IMR-90 (cell line): Measurements from ENCODE around the gene B4GALNT1. TPM values are rescaled to one million over a fixed set of nuclear protein-coding genes. Genes with fewer than 3 reads are reported as not detected.

Experiments used
- ATAC-seq: fragments of 200-7000 bp; cut with Tn5 transposase; 2 replicates; pipeline ENCODE4 v1.9.1; 2020; ENCODE audit warnings: low read depth, mild to moderate bottlenecking, moderate library complexity
- BruUV-seq: library from RNA; stranded (reverse); fragments of 400-500 nt; replicated peaks from 2 replicates; lab custom pipeline; 2021; lab: Mats Ljungman, UMichigan
- CTCF ChIA-PET: fragments of 300-600 bp; formaldehyde crosslinking; extraction: SDS; loops from one replicate; lab custom pipeline; 2021; ENCODE audit warnings: antibody characterized with exemption; lab: Yijun Ruan, JAX
- POLR2A ChIA-PET: fragments of 300-600 bp; sonication (Branson Sonifier 250); formaldehyde crosslinking; loops from one replicate; lab custom pipeline; 2022; ENCODE audit warnings: antibody characterized with exemption; ENCODE audit not compliant: unreplicated experiment; lab: Charles Lee
- DNase-seq: peaks from one replicate; pipeline ENCODE4 v3.0.0; 2013
- H2AFZ ChIP-seq: replicated peaks from 2 replicates; pipeline ENCODE3; 2013; ENCODE audit warnings: low read length, mild to moderate bottlenecking; ENCODE audit not compliant: poor library complexity
- H2AK5ac ChIP-seq: 2 replicates; pipeline ENCODE4 v1.6.1; 2013; ENCODE audit warnings: low read depth, low read length, inconsistent platforms
- H2AK9ac ChIP-seq: replicated peaks from 2 replicates; pipeline ENCODE3; 2013; ENCODE audit warnings: mild to moderate bottlenecking, low read depth, low read length, moderate library complexity; ENCODE audit not compliant: poor library complexity
- H2BK120ac ChIP-seq: 2 replicates; pipeline ENCODE4 v1.6.1; 2013; ENCODE audit warnings: low read depth, low read length, inconsistent platforms
- H2BK15ac ChIP-seq: 3 replicates; pipeline ENCODE4 v1.6.1; 2013; ENCODE audit warnings: low read depth, low read length, inconsistent platforms
- H2BK20ac ChIP-seq: 2 replicates; pipeline ENCODE4 v1.6.1; 2013; ENCODE audit warnings: low read depth, mild to moderate bottlenecking, inconsistent platforms, low read length, moderate library complexity
- H2BK5ac ChIP-seq: 2 replicates; pipeline ENCODE4 v1.6.1; 2013; ENCODE audit warnings: mild to moderate bottlenecking, low read depth, low read length, inconsistent platforms; ENCODE audit not compliant: poor library complexity, severe bottlenecking
- H3K14ac ChIP-seq: replicated peaks from 2 replicates; pipeline ENCODE4 v1.6.1; 2013; ENCODE audit warnings: low read depth, low read length, inconsistent platforms
- H3K18ac ChIP-seq: 2 replicates; pipeline ENCODE4 v1.6.1; 2013; ENCODE audit warnings: low read depth, low read length, control low read depth
- H3K23ac ChIP-seq: 2 replicates; pipeline ENCODE4 v1.6.1; 2013; ENCODE audit warnings: low read depth, low read length, inconsistent platforms
- H3K27ac ChIP-seq: 2 replicates; pipeline ENCODE4 v1.5.1; 2013; ENCODE audit warnings: mild to moderate bottlenecking, control low read depth, low read length; ENCODE audit not compliant: insufficient read depth
- H3K27me3 ChIP-seq: 2 replicates; pipeline ENCODE4 v1.6.1; 2013; ENCODE audit warnings: low read length; ENCODE audit not compliant: control insufficient read depth, insufficient read depth
- H3K36me3 ChIP-seq: 2 replicates; pipeline ENCODE4 v1.6.1; 2013; ENCODE audit warnings: low read length, mixed read lengths; ENCODE audit not compliant: control insufficient read depth, insufficient read depth
- H3K4ac ChIP-seq: 2 replicates; pipeline ENCODE4 v1.6.1; 2013; ENCODE audit warnings: low read depth, low read length, inconsistent platforms
- H3K4me1 ChIP-seq: 2 replicates; pipeline ENCODE4 v1.6.1; 2013; ENCODE audit warnings: low read length, mixed read lengths; ENCODE audit not compliant: control insufficient read depth, insufficient read depth
- H3K4me2 ChIP-seq: 2 replicates; pipeline ENCODE4 v1.6.1; 2013; ENCODE audit warnings: low read depth, mild to moderate bottlenecking, control low read depth, low read length, moderate library complexity
- H3K4me3 ChIP-seq: 2 replicates; pipeline ENCODE4 v1.5.1; 2013; ENCODE audit warnings: low read depth, mild to moderate bottlenecking, control low read depth, low read length, moderate library complexity; ENCODE audit not compliant: insufficient read depth
- H3K56ac ChIP-seq: 2 replicates; pipeline ENCODE4 v1.6.1; 2013; ENCODE audit warnings: low read length, inconsistent platforms; ENCODE audit not compliant: insufficient read depth; ENCODE audit errors: extremely low read depth
- H3K79me1 ChIP-seq, 2 experiments: 2 replicates each; pipeline ENCODE4 v1.6.1; 2013; ENCODE audit warnings: low read length in 2 of 2, inconsistent platforms in 1 of 2, low read depth in 1 of 2
- H3K9ac ChIP-seq: 2 replicates; pipeline ENCODE4 v1.6.1; 2013; ENCODE audit warnings: low read depth, low read length, control low read depth
- H3K9me1 ChIP-seq: 2 replicates; pipeline ENCODE4 v1.6.1; 2013; ENCODE audit warnings: low read length, inconsistent platforms; ENCODE audit not compliant: insufficient read depth
- H3K9me3 ChIP-seq: 2 replicates; pipeline ENCODE4 v1.6.1; 2013; ENCODE audit warnings: low read length; ENCODE audit not compliant: control insufficient read depth, insufficient read depth
- H4K20me1 ChIP-seq: 2 replicates; pipeline ENCODE4 v1.6.1; 2013; ENCODE audit warnings: low read length, inconsistent platforms; ENCODE audit not compliant: insufficient read depth
- H4K5ac ChIP-seq: 2 replicates; pipeline ENCODE4 v1.6.1; 2013; ENCODE audit warnings: mild to moderate bottlenecking, low read depth, low read length, control low read depth
- H4K8ac ChIP-seq, 2 experiments: 2 replicates each; pipeline ENCODE4 v1.6.1; 2013; ENCODE audit warnings: low read depth in 2 of 2, low read length in 2 of 2, control low read depth in 1 of 2, inconsistent platforms in 1 of 2
- H4K91ac ChIP-seq: 2 replicates; pipeline ENCODE4 v1.6.1; 2013; ENCODE audit warnings: low read depth, low read length, inconsistent platforms; ENCODE audit not compliant: insufficient read depth
- BHLHE40 ChIP-seq: fragments of 150-350 bp; IDR thresholded peaks from 2 replicates; pipeline ENCODE4 v1.6.1; 2016; ENCODE audit warnings: mild to moderate bottlenecking, low read depth, low read length
- FOS ChIP-seq: fragments of 150-350 bp; IDR thresholded peaks from 2 replicates; pipeline ENCODE4 v1.6.1; 2016; ENCODE audit warnings: low read depth, low read length
- MAFK ChIP-seq: IDR thresholded peaks from 2 replicates; pipeline ENCODE4 v1.6.1; 2012; ENCODE audit warnings: low read depth, low read length, improper control_type of control experiment
- MXI1 ChIP-seq: IDR thresholded peaks from 2 replicates; pipeline ENCODE4 v1.6.1; 2012; ENCODE audit warnings: low read depth, mild to moderate bottlenecking, low read length, moderate library complexity, borderline replicate concordance
- POLR2A ChIP-seq: IDR thresholded peaks from 2 replicates; pipeline ENCODE4 v1.6.1; 2012; ENCODE audit warnings: mild to moderate bottlenecking, low read depth, low read length
- RFX5 ChIP-seq: IDR thresholded peaks from 2 replicates; pipeline ENCODE4 v1.8.0; 2012; ENCODE audit warnings: low read depth, mild to moderate bottlenecking, low read length, moderate library complexity
- SMC3 ChIP-seq: fragments of 150-350 bp; IDR thresholded peaks from 2 replicates; pipeline ENCODE4 v1.6.1; 2016; ENCODE audit warnings: low read depth, mild to moderate bottlenecking, antibody characterized with exemption, low read length, moderate library complexity
- WGBS, 2 experiments: methylation state at CpG; one replicate each; pipeline versions ENCODE4 v1.1.5 to v1.1.7; 2013; ENCODE audit warnings: missing lambda C conversion rate in 2 of 2; ENCODE audit not compliant: insufficient read length in 1 of 2; ENCODE audit errors: extremely low coverage in 2 of 2; 5-methylcytosine and 5-hydroxymethylcytosine counted together
- dilution Hi-C: fragments of 300-500 bp; cut with HindIII; formaldehyde crosslinking; loops from one replicate; pipeline ENCODE4 v1.14.3; 2018; ENCODE audit warnings: low sequenced_read_pairs; ENCODE audit not compliant: unreplicated experiment
- in situ Hi-C: fragments of 300-500 bp; cut with MboI; formaldehyde crosslinking; loops from 3 replicates; pipeline ENCODE4 v1.14.3; 2019; ENCODE audit warnings: low sequenced_read_pairs, inconsistent platforms, mixed read lengths
- intact Hi-C: fragments of 100-400 bp; cut with micrococcal nuclease; formaldehyde crosslinking; loops from 2 replicates; pipeline ENCODE4 v1.10.0; 2022
- polyA plus RNA-seq, 3 experiments: library from polyadenylated mRNA; depleted of rRNA; stranded (reverse); fragments of >200 nt; gene quantifications; 2 replicates each; pipeline ENCODE4 v1.2.3, GENCODE V29; 2012; ENCODE audit warnings: low replicate concordance in 1 of 3
- total RNA-seq: library from RNA; depleted of rRNA; stranded (reverse); fragments of >200 nt; gene quantifications from 2 replicates; pipeline ENCODE4 v1.2.3, GENCODE V29; 2012
- TF ChIP-seq, protein P1 (sequence below): fragments of 150-350 bp; IDR thresholded peaks from 2 replicates; pipeline ENCODE4 v1.6.1; 2017; ENCODE audit warnings: mild to moderate bottlenecking, antibody characterized with exemption, low read length, low read depth
- TF ChIP-seq, protein P2 (sequence below): fragments of 150-350 bp; IDR thresholded peaks from 2 replicates; pipeline ENCODE4 v1.6.1; 2016; ENCODE audit warnings: low read depth, mild to moderate bottlenecking, low read length, moderate library complexity, borderline replicate concordance

Gene B4GALNT1
- total and polyA plus RNA-seq, 2 of the 4 experiments (the other 2 are of a cell fraction), result 0.18 to 0.62 TPM

DNA sequence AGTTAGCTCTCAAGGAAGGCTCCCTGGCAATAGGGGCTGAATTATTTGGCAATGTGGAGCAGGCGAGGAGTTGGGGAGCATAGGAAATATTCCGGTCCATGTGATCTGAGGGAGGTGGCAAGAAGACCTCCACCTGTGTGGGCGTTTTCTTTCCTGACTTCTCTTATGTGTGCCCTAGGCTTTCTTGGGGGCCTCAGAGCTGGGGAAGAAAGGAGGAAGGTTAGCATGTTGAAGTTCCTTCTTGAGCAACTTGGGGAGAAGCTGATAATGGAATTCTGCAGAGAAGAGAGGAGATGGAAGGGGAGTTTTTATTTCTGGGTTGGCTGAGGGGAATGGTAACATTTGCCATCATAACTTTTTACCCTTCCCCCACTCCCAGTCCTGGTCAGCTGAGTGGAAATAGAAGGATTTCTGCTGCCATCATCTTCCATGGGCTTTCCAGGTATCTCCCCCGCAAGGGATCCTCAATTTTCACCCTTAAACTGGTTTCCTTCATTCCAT lies 27.1 kb downstream of the B4GALNT1 start:
- Histone ChIP-seq H2BK120ac (no peak overlapping the region), H2AFZ (peak overlapping the region; percentile 94), H3K4me2 (peak overlapping the region; percentile 77; the same call in 1 of the 2 replicates)

More for the DNA sequence above, 27.1 kb downstream of the B4GALNT1 start:
- POLR2A ChIA-PET, result no interaction called here
- no peak for ATAC-seq
- no peak overlapping the region for H3K27ac ChIP-seq
- CTCF ChIA-PET, result interaction anchor here (0.6 to 1.1 kb wide), 2 partner anchors 22 to 27 kb away, joined by 4 read pairs; partner anchors contain the start of gene B4GALNT1
- no peak overlapping the region for H3K4me3 ChIP-seq
- H4K91ac ChIP-seq, result no peak overlapping the region
- H3K23ac ChIP-seq, result no peak overlapping the region
- intact Hi-C loops, result no loop called here
- H3K14ac ChIP-seq, result 0 out of 2 replicates have a peak overlapping the region, but pooled peaks have one; percentile 54
- H4K5ac ChIP-seq, result no peak overlapping the region
- H2AK5ac ChIP-seq, result 0 out of 2 replicates have a peak overlapping the region, but pooled peaks have one; percentile 25
- no peak overlapping the region for H2BK5ac ChIP-seq
- no peaks in the 10 kb centered on the region for H3K27me3 ChIP-seq
- no peak overlapping the region for H3K18ac ChIP-seq
- dilution Hi-C loops, result no loop called here
- H4K8ac ChIP-seq, result peak overlapping the region in 1 of 2 experiments; percentile 76; a peak in 1 of 4 replicates
- peak overlapping the region; percentile 73 for H2AK9ac ChIP-seq
- H3K4ac ChIP-seq, result no peak overlapping the region
- H2BK15ac ChIP-seq, result no peak overlapping the region
- H3K79me1 ChIP-seq, result peaks cover 9 to 19% of the 10 kb centered on the region in 2 experiments
- no peaks in the 10 kb centered on the region for H4K20me1 ChIP-seq
- no peaks in the 10 kb centered on the region for H3K9me3 ChIP-seq
- no TSS peak for BruUV-seq
- in situ Hi-C loops, result no loop called here
- peaks cover 11% of the 10 kb centered on the region; the same call in 1 of the 2 replicates for H3K36me3 ChIP-seq
- H3K9ac ChIP-seq, result no peak overlapping the region
- WGBS, 2 experiments, result 64% methylated on average over 3 of the region's 4 CpGs; no CpG with 5 or more reads in 1 of the 2 experiments
- H3K4me1 ChIP-seq, result peaks cover 13% of the 10 kb centered on the region
- H2BK20ac ChIP-seq, result no peak overlapping the region
- no peak for TF ChIP-seq FOS
- no peak for TF ChIP-seq MXI1
- TF ChIP-seq, protein P1, sequence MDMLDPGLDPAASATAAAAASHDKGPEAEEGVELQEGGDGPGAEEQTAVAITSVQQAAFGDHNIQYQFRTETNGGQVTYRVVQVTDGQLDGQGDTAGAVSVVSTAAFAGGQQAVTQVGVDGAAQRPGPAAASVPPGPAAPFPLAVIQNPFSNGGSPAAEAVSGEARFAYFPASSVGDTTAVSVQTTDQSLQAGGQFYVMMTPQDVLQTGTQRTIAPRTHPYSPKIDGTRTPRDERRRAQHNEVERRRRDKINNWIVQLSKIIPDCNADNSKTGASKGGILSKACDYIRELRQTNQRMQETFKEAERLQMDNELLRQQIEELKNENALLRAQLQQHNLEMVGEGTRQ, result no peak
- TF ChIP-seq MAFK, result no peak
- TF ChIP-seq RFX5, result no peak
- no peak for TF ChIP-seq POLR2A
- no peak for TF ChIP-seq SMC3
- TF ChIP-seq, protein P2, sequence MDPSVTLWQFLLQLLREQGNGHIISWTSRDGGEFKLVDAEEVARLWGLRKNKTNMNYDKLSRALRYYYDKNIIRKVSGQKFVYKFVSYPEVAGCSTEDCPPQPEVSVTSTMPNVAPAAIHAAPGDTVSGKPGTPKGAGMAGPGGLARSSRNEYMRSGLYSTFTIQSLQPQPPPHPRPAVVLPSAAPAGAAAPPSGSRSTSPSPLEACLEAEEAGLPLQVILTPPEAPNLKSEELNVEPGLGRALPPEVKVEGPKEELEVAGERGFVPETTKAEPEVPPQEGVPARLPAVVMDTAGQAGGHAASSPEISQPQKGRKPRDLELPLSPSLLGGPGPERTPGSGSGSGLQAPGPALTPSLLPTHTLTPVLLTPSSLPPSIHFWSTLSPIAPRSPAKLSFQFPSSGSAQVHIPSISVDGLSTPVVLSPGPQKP, result no peak
- TF ChIP-seq BHLHE40, result no peak
- no peak overlapping the region for H3K56ac ChIP-seq
- peaks cover 16% of the 10 kb centered on the region; the same call in 1 of the 2 replicates for H3K9me1 ChIP-seq
- no peak for DNase-seq
